ENCODE measurements around the gene BRD8. TPM values are rescaled to one million over a fixed set of nuclear protein-coding genes. Genes with fewer than 3 reads are reported as not detected.
A peak's percentile ranks its signal among the peaks of the same experiment; 100 is the strongest.
"Not testable (repeated sequence)": the region's sequence is repeated elsewhere in the genome, so short reads cannot be mapped to it uniquely, and the experiment has no call there.

Gene BRD8
- total and polyA plus RNA-seq, 2 donors (not counting 1 experiment from before 2014, with no cell fraction given), result 22.9 to 98.9 TPM

DNA sequence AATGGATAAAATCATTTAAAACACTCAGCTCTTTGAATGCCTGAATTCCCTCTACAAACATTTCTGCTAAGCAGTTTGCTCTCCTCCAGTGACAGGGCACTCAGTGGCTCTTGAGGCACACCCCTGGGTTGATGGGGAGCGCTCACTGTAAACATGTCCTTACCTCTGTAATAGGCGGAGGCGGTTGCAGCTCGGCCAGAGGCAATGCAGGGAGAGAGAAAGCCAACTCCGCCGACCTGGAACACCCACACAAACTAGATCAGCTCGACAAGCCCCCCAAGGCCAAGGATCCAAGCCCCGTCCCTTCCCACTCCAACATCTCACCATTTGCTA is 34.4 kb upstream of the BRD8 start:
- peak; percentile 3 for ATAC-seq (ENCODE audit: low read depth)
- Histone ChIP-seq H4K20me1 (ENCODE audit: control insufficient read depth, insufficient read depth, low read length, poor library complexity, severe bottlenecking) (no peaks in the 10 kb centered on the region), H2AFZ (ENCODE audit: insufficient read depth, low read depth, low read length, poor library complexity, severe bottlenecking) (peak overlapping the region; percentile 98), H3K36me3 (replicated peaks in 1 of 2; ENCODE audit: control extremely low read depth in 1 of 2, control insufficient read depth in 1 of 2, extremely low read depth in 1 of 2, insufficient read depth in 2 of 2, low read length in 1 of 2) (peaks cover 0 to 6% of the 10 kb centered on the region in 2 experiments), H3K79me2 (ENCODE audit: control insufficient read depth, insufficient read depth, low read length) (peaks cover 53% of the 10 kb centered on the region), H3K4me2 (replicated peaks; ENCODE audit: low read depth, low read length, poor library complexity, severe bottlenecking) (peak overlapping the region; percentile 89), H3K4me1 (ENCODE audit: control insufficient read depth in 2 of 2, insufficient read depth in 2 of 2, low read length in 2 of 2) (peaks cover 10 to 20% of the 10 kb centered on the region in 2 donors), H3K27me3 (replicated peaks in 1 of 4; ENCODE audit: control extremely low read depth in 1 of 4, control insufficient read depth in 3 of 4, insufficient read depth in 4 of 4, low read length in 3 of 4) (no peaks in the 10 kb centered on the region), H3K9me3 (ENCODE audit: control extremely low read depth in 1 of 3, control insufficient read depth in 2 of 3, insufficient read depth in 1 of 3, low read length in 2 of 3) (no peaks in the 10 kb centered on the region), H3K9ac (ENCODE audit: low read length) (peak overlapping the region; percentile 94), H3K4me3 (ENCODE audit: control extremely low read depth in 1 of 5, extremely low read depth in 1 of 5, insufficient read depth in 1 of 5, low read depth in 2 of 5, low read length in 4 of 5) (peak overlapping the region; percentile 77 to 99 (median 93)), H3K27ac (ENCODE audit: low read length in 2 of 2) (peak overlapping the region; percentile 52 to 87)
- WGBS (ENCODE audit: insufficient coverage), result 0% methylated on average over 3 of the region's 8 CpGs
- DNase-seq, result no peak
- POLR2A ChIA-PET, result interaction anchor here (0.5 to 1.6 kb wide), 5 partner anchors 16 to 363 kb away, joined by 3 to 6 read pairs (median 4); partner anchors contain the start of genes FAM53C and HSPA9
- intact Hi-C loops (cut with micrococcal nuclease), result loop anchor here (1.0 to 5.0 kb wide), 9 partner anchors 34 to 1635 kb away; partner anchors contain the start of genes BRD8, CDC25C, DNAJC18 and EGR1
- H3K4me1 Mint-ChIP-seq, result peaks cover 19% of the 10 kb centered on the region
- H3K4me3 Mint-ChIP-seq, result peak overlapping the region; percentile 93
- CTCF ChIA-PET, result interaction anchor here (1.1 to 2.1 kb wide), 4 partner anchors 11 to 200 kb away, joined by 4 to 7 read pairs (median 4); partner anchors contain the start of gene KDM3B
- TF ChIP-seq, protein P1, sequence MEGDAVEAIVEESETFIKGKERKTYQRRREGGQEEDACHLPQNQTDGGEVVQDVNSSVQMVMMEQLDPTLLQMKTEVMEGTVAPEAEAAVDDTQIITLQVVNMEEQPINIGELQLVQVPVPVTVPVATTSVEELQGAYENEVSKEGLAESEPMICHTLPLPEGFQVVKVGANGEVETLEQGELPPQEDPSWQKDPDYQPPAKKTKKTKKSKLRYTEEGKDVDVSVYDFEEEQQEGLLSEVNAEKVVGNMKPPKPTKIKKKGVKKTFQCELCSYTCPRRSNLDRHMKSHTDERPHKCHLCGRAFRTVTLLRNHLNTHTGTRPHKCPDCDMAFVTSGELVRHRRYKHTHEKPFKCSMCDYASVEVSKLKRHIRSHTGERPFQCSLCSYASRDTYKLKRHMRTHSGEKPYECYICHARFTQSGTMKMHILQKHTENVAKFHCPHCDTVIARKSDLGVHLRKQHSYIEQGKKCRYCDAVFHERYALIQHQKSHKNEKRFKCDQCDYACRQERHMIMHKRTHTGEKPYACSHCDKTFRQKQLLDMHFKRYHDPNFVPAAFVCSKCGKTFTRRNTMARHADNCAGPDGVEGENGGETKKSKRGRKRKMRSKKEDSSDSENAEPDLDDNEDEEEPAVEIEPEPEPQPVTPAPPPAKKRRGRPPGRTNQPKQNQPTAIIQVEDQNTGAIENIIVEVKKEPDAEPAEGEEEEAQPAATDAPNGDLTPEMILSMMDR (IDR thresholded peaks at IDR 0.05), result no peak
- TF ChIP-seq EZH2 (IDR thresholded peaks at IDR 0.05; ENCODE audit: borderline replicate concordance, insufficient read depth, low read depth, low read length, poor library complexity, severe bottlenecking), result no peak
- H3K27ac Mint-ChIP-seq, result peak overlapping the region; percentile 92
- H3K27me3 Mint-ChIP-seq, result no peaks in the 10 kb centered on the region
- no peaks in the 10 kb centered on the region for H3K9me3 Mint-ChIP-seq (ENCODE audit: insufficient read depth)

DNA sequence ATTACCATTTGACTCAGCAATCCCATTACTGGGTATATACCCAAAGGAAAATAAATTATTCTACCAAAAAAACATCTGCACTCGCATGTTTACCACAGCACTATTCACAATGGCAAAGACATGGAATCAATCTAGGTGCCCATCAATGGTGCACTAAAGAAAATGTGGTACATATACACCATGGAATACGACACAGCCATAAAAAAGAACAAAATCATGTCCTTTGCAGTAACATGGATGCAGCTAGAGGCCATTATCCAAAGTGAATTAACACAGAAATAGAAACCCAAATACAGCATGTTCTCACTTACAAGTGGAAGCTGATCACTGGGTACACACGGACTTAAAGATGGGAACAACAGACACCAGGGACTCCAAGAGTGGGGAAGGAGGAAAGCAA is 32.6 kb upstream of the BRD8 start:
- no peak for TF ChIP-seq EZH2 (IDR thresholded peaks at IDR 0.05; ENCODE audit: borderline replicate concordance, insufficient read depth, low read depth, low read length, poor library complexity, severe bottlenecking)
- TF ChIP-seq, protein P1 (IDR thresholded peaks at IDR 0.05), result no peak
- Histone ChIP-seq H3K27ac (ENCODE audit: low read length in 2 of 2) (no peak overlapping the region), H3K4me1 (ENCODE audit: control insufficient read depth in 2 of 2, insufficient read depth in 2 of 2, low read length in 2 of 2) (peaks cover 10 to 20% of the 10 kb centered on the region in 2 donors), H4K20me1 (ENCODE audit: control insufficient read depth, insufficient read depth, low read length, poor library complexity, severe bottlenecking) (no peaks in the 10 kb centered on the region), H3K9me3 (ENCODE audit: control extremely low read depth in 1 of 3, control insufficient read depth in 2 of 3, insufficient read depth in 1 of 3, low read length in 2 of 3) (no peaks in the 10 kb centered on the region), H3K36me3 (replicated peaks in 1 of 2; ENCODE audit: control extremely low read depth in 1 of 2, control insufficient read depth in 1 of 2, extremely low read depth in 1 of 2, insufficient read depth in 2 of 2, low read length in 1 of 2) (peaks cover 2 to 11% of the 10 kb centered on the region in 2 experiments), H3K9ac (ENCODE audit: low read length) (no peak overlapping the region), H3K79me2 (ENCODE audit: control insufficient read depth, insufficient read depth, low read length) (peaks cover 64% of the 10 kb centered on the region), H3K4me3 (ENCODE audit: control extremely low read depth in 1 of 5, extremely low read depth in 1 of 5, insufficient read depth in 1 of 5, low read depth in 2 of 5, low read length in 4 of 5) (no peak overlapping the region), H3K27me3 (replicated peaks in 1 of 4; ENCODE audit: control extremely low read depth in 1 of 4, control insufficient read depth in 3 of 4, insufficient read depth in 4 of 4, low read length in 3 of 4) (no peaks in the 10 kb centered on the region), H3K4me2 (replicated peaks; ENCODE audit: low read depth, low read length, poor library complexity, severe bottlenecking) (no peak overlapping the region), H2AFZ (ENCODE audit: insufficient read depth, low read depth, low read length, poor library complexity, severe bottlenecking) (no peak overlapping the region)
- ChIA-PET POLR2A (no interaction called here), CTCF (interaction anchor here (0.7 kb wide), 1 partner anchor 89 kb away, joined by 3 read pairs; no protein-coding TSS in a partner anchor)
- Mint-ChIP-seq H3K27ac (no peak overlapping the region), H3K9me3 (ENCODE audit: insufficient read depth) (no peaks in the 10 kb centered on the region), H3K4me3 (peak overlapping the region; percentile 50), H3K27me3 (no peaks in the 10 kb centered on the region), H3K4me1 (peaks cover 19% of the 10 kb centered on the region)
- 85% methylated on average over 2 of the region's 3 CpGs for WGBS (ENCODE audit: insufficient coverage)
- intact Hi-C loops (cut with micrococcal nuclease), result loop anchor here (5.0 kb wide), 1 partner anchor 1636 kb away; no protein-coding TSS in a partner anchor
- ATAC-seq (ENCODE audit: low read depth) (no peak), DNase-seq (no peak)

DNA sequence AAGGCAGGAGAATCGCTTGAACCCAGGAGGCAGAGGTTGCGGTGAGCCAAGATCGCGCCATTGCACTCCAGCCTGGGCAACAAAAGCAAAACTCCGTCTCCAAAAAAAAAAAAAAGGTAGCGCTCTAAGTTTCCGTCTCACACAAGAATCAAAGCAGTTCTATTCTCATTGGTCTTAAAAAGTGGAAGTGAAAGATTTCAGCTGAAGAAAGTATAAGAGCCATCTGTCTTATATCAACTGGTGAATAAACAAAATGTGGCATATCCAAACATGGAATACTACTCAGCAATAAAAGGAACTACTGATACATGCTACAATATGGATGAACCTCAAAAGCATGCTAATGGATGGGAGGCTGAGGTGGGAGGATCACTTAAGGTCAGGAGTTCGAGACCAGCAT is 15.4 kb upstream of the BRD8 start:
- H3K9me3 Mint-ChIP-seq (ENCODE audit: insufficient read depth); intact Hi-C loops (cut with micrococcal nuclease); H3K9me3 ChIP-seq (ENCODE audit: control extremely low read depth in 1 of 3, control insufficient read depth in 2 of 3, insufficient read depth in 1 of 3, low read length in 2 of 3); H3K27ac ChIP-seq (ENCODE audit: low read length in 2 of 2); H2AFZ ChIP-seq (ENCODE audit: insufficient read depth, low read depth, low read length, poor library complexity, severe bottlenecking); ATAC-seq (ENCODE audit: low read depth); H3K4me2 ChIP-seq (replicated peaks; ENCODE audit: low read depth, low read length, poor library complexity, severe bottlenecking); H3K27me3 Mint-ChIP-seq; H4K20me1 ChIP-seq (ENCODE audit: control insufficient read depth, insufficient read depth, low read length, poor library complexity, severe bottlenecking); DNase-seq; H3K4me1 ChIP-seq (ENCODE audit: control insufficient read depth in 2 of 2, insufficient read depth in 2 of 2, low read length in 2 of 2); H3K9ac ChIP-seq (ENCODE audit: low read length); H3K79me2 ChIP-seq (ENCODE audit: control insufficient read depth, insufficient read depth, low read length); H3K27me3 ChIP-seq (replicated peaks in 1 of 4; ENCODE audit: control extremely low read depth in 1 of 4, control insufficient read depth in 3 of 4, insufficient read depth in 4 of 4, low read length in 3 of 4); POLR2A ChIA-PET; H3K4me1 Mint-ChIP-seq; H3K4me3 ChIP-seq (ENCODE audit: control extremely low read depth in 1 of 5, extremely low read depth in 1 of 5, insufficient read depth in 1 of 5, low read depth in 2 of 5, low read length in 4 of 5); H3K4me3 Mint-ChIP-seq: not testable (repeated sequence)
- CTCF ChIA-PET, result interaction anchor here (0.7 to 1.0 kb wide), 2 partner anchors 12 to 114 kb away, joined by 3 read pairs; no protein-coding TSS in a partner anchor
- peak overlapping the region; percentile 18 for H3K27ac Mint-ChIP-seq
- 90% methylated on average over 2 of the region's 8 CpGs for WGBS (ENCODE audit: insufficient coverage)
- peaks cover 4 to 54% of the 10 kb centered on the region in 2 experiments for H3K36me3 ChIP-seq (replicated peaks in 1 of 2; ENCODE audit: control extremely low read depth in 1 of 2, control insufficient read depth in 1 of 2, extremely low read depth in 1 of 2, insufficient read depth in 2 of 2, low read length in 1 of 2)

All from B cell (primary cell).